ENCODE results near the gene LRRIQ3.

LRRIQ3 gene

GRCh38 chr1:74091371-74091770 is 106.6 kb downstream of the LRRIQ3 start:
- H3K36me3 ChIP-seq (replicated peaks in 1 of 2; ENCODE audit: control insufficient read depth in 2 of 2, insufficient read depth in 2 of 2, low read length in 2 of 2), result no peaks in the 10 kb centered on the region
- no peaks in the 10 kb centered on the region for H3K79me1 ChIP-seq (ENCODE audit: low read depth, low read length)
- no peak overlapping the region for H3K23ac ChIP-seq (ENCODE audit: low read depth, low read length, poor library complexity)
- H2BK5ac ChIP-seq (ENCODE audit: low read length), result no peak overlapping the region
- H3K9me3 ChIP-seq (replicated peaks in 1 of 2; ENCODE audit: control insufficient read depth in 2 of 2, insufficient read depth in 1 of 2, low read depth in 1 of 2, low read length in 2 of 2), result no peaks in the 10 kb centered on the region
- H3K18ac ChIP-seq (ENCODE audit: low read length), result no peak overlapping the region
- H2AK5ac ChIP-seq (ENCODE audit: low read depth, low read length), result no peak overlapping the region
- H4K91ac ChIP-seq (ENCODE audit: low read depth, low read length, poor library complexity), result no peak overlapping the region
- no peaks in the 10 kb centered on the region for H3K27me3 ChIP-seq (ENCODE audit: control insufficient read depth in 3 of 3, insufficient read depth in 3 of 3, low read depth in 1 of 3, low read length in 3 of 3)
- H2BK12ac ChIP-seq (ENCODE audit: low read length), result no peak overlapping the region
- no peak overlapping the region for H2BK15ac ChIP-seq (ENCODE audit: low read length)
- no peak overlapping the region for H2AFZ ChIP-seq (ENCODE audit: low read length)
- no peak overlapping the region for H3K4me2 ChIP-seq (ENCODE audit: insufficient read depth, low read length, poor library complexity, severe bottlenecking)
- no peaks in the 10 kb centered on the region for H3K4me1 ChIP-seq (ENCODE audit: control insufficient read depth in 2 of 2, insufficient read depth in 1 of 2, low read depth in 1 of 2, low read length in 2 of 2)
- no peak for DNase-seq (ENCODE audit: low spot score)
- H3K4ac ChIP-seq (ENCODE audit: low read length), result no peak overlapping the region
- no CpG with 5 or more reads among the region's 1 CpG for WGBS, 2 donors (ENCODE audit: extremely low coverage in 2 of 2, insufficient read length in 2 of 2, insufficient replicate concordance in 1 of 2)
- H3K4me3 ChIP-seq (ENCODE audit: low read length in 2 of 2), result no peak overlapping the region
- H3K9ac ChIP-seq (ENCODE audit: low read depth, low read length, poor library complexity), result no peak overlapping the region
- H3K27ac ChIP-seq (replicated peaks; ENCODE audit: low read length), result no peak overlapping the region
- H4K8ac ChIP-seq (ENCODE audit: low read depth, low read length), result no peak overlapping the region
- no peak overlapping the region for H3K14ac ChIP-seq (ENCODE audit: low read length)
- no peak overlapping the region for H2BK120ac ChIP-seq (ENCODE audit: low read depth, low read length)

GRCh38 chr1:74083128-74083527 is 114.8 kb downstream of the LRRIQ3 start:
- Histone ChIP-seq H3K14ac (ENCODE audit: low read length) (no peak overlapping the region), H3K36me3 (replicated peaks in 1 of 2; ENCODE audit: control insufficient read depth in 2 of 2, insufficient read depth in 2 of 2, low read length in 2 of 2) (no peaks in the 10 kb centered on the region), H3K9me3 (replicated peaks in 1 of 2; ENCODE audit: control insufficient read depth in 2 of 2, insufficient read depth in 1 of 2, low read depth in 1 of 2, low read length in 2 of 2) (no peaks in the 10 kb centered on the region), H3K79me1 (ENCODE audit: low read depth, low read length) (no peaks in the 10 kb centered on the region), H3K27me3 (ENCODE audit: control insufficient read depth in 3 of 3, insufficient read depth in 3 of 3, low read depth in 1 of 3, low read length in 3 of 3) (no peaks in the 10 kb centered on the region), H3K4ac (ENCODE audit: low read length) (no peak overlapping the region), H2BK5ac (ENCODE audit: low read length) (no peak overlapping the region), H2BK15ac (ENCODE audit: low read length) (no peak overlapping the region), H3K4me3 (ENCODE audit: low read length in 2 of 2) (no peak overlapping the region), H4K8ac (ENCODE audit: low read depth, low read length) (no peak overlapping the region), H4K91ac (ENCODE audit: low read depth, low read length, poor library complexity) (no peak overlapping the region), H3K27ac (replicated peaks; ENCODE audit: low read length) (no peak overlapping the region), H3K18ac (ENCODE audit: low read length) (no peak overlapping the region), H2AFZ (ENCODE audit: low read length) (peak overlapping the region; percentile 22), H2AK5ac (ENCODE audit: low read depth, low read length) (no peak overlapping the region), H2BK120ac (ENCODE audit: low read depth, low read length) (no peak overlapping the region), H3K9ac (ENCODE audit: low read depth, low read length, poor library complexity) (no peak overlapping the region), H3K4me2 (ENCODE audit: insufficient read depth, low read length, poor library complexity, severe bottlenecking) (no peak overlapping the region), H3K23ac (ENCODE audit: low read depth, low read length, poor library complexity) (no peak overlapping the region), H3K4me1 (ENCODE audit: control insufficient read depth in 2 of 2, insufficient read depth in 1 of 2, low read depth in 1 of 2, low read length in 2 of 2) (no peaks in the 10 kb centered on the region), H2BK12ac (ENCODE audit: low read length) (no peak overlapping the region)
- no peak for DNase-seq (ENCODE audit: low spot score)
- WGBS, 2 donors (ENCODE audit: extremely low coverage in 2 of 2, insufficient read length in 2 of 2, insufficient replicate concordance in 1 of 2), result no CpG with 5 or more reads among the region's 1 CpG

DNA sequence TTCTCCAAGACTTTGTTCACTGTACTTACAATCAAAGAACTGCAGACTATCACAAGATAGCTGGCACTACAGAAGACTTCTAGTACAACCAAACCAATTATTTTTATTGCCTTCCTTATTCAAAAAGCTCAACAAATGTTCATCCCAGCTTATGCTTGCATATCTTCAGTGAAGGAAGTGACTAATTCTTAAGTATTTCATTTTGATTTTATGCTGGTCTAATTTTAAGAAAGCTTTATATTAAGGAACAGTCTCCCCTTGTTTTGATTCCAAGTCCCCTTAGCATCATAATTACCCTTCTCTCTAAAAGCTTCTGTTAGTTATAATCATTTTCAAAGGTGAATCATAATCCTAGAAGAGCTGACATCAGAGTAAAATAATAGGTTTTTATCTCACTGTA is 132.9 kb downstream of the LRRIQ3 start:
- no peak overlapping the region for H4K8ac ChIP-seq (ENCODE audit: low read depth, low read length)
- no peak overlapping the region for H2BK120ac ChIP-seq (ENCODE audit: low read depth, low read length)
- no peak overlapping the region for H2AK5ac ChIP-seq (ENCODE audit: low read depth, low read length)
- no peaks in the 10 kb centered on the region for H3K36me3 ChIP-seq (replicated peaks in 1 of 2; ENCODE audit: control insufficient read depth in 2 of 2, insufficient read depth in 2 of 2, low read length in 2 of 2)
- DNase-seq (ENCODE audit: low spot score), result no peak
- no peaks in the 10 kb centered on the region for H3K79me1 ChIP-seq (ENCODE audit: low read depth, low read length)
- no peak overlapping the region for H3K4ac ChIP-seq (ENCODE audit: low read length)
- H4K91ac ChIP-seq (ENCODE audit: low read depth, low read length, poor library complexity), result no peak overlapping the region
- H2AFZ ChIP-seq (ENCODE audit: low read length), result no peak overlapping the region
- no peaks in the 10 kb centered on the region for H3K27me3 ChIP-seq (ENCODE audit: control insufficient read depth in 3 of 3, insufficient read depth in 3 of 3, low read depth in 1 of 3, low read length in 3 of 3)
- no peaks in the 10 kb centered on the region for H3K4me1 ChIP-seq (ENCODE audit: control insufficient read depth in 2 of 2, insufficient read depth in 1 of 2, low read depth in 1 of 2, low read length in 2 of 2)
- no peak overlapping the region for H3K4me2 ChIP-seq (ENCODE audit: insufficient read depth, low read length, poor library complexity, severe bottlenecking)
- H3K18ac ChIP-seq (ENCODE audit: low read length), result no peak overlapping the region
- no peak overlapping the region for H3K23ac ChIP-seq (ENCODE audit: low read depth, low read length, poor library complexity)
- H2BK12ac ChIP-seq (ENCODE audit: low read length), result no peak overlapping the region
- no peak overlapping the region for H2BK15ac ChIP-seq (ENCODE audit: low read length)
- H3K9ac ChIP-seq (ENCODE audit: low read depth, low read length, poor library complexity), result no peak overlapping the region
- H3K27ac ChIP-seq (replicated peaks; ENCODE audit: low read length), result no peak overlapping the region
- H3K4me3 ChIP-seq (ENCODE audit: low read length in 2 of 2), result no peak overlapping the region
- no peak overlapping the region for H3K14ac ChIP-seq (ENCODE audit: low read length)
- H2BK5ac ChIP-seq (ENCODE audit: low read length), result no peak overlapping the region
- H3K9me3 ChIP-seq (replicated peaks in 1 of 2; ENCODE audit: control insufficient read depth in 2 of 2, insufficient read depth in 1 of 2, low read depth in 1 of 2, low read length in 2 of 2), result no peaks in the 10 kb centered on the region

DNA sequence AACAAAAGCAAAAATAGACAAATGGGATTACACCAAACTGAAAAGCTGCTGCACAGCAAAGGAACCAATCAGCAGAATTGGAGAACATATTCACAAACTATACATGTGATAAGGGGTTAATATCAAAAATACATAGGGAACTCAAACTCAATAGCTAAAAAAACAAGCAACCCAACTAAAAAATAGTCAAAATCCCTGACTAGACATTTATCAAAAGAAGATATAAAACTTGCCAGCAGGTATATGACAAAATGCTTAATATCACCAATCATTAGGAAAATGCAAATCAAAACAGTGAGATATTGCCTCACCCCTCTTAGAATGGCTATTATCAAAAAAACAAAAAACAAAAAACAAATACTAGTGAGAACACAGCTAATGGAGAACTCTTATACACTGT is 140.3 kb downstream of the LRRIQ3 start:
- Histone ChIP-seq H3K18ac (ENCODE audit: low read length) (no peak overlapping the region), H3K23ac (ENCODE audit: low read depth, low read length, poor library complexity) (no peak overlapping the region), H3K4me1 (ENCODE audit: control insufficient read depth in 2 of 2, insufficient read depth in 1 of 2, low read depth in 1 of 2, low read length in 2 of 2) (no peaks in the 10 kb centered on the region), H2AFZ (ENCODE audit: low read length) (no peak overlapping the region), H3K4me3 (ENCODE audit: low read length in 2 of 2) (no peak overlapping the region), H4K8ac (ENCODE audit: low read depth, low read length) (no peak overlapping the region), H3K14ac (ENCODE audit: low read length) (no peak overlapping the region), H3K9ac (ENCODE audit: low read depth, low read length, poor library complexity) (no peak overlapping the region), H3K9me3 (replicated peaks in 1 of 2; ENCODE audit: control insufficient read depth in 2 of 2, insufficient read depth in 1 of 2, low read depth in 1 of 2, low read length in 2 of 2) (no peaks in the 10 kb centered on the region), H2BK12ac (ENCODE audit: low read length) (no peak overlapping the region), H2BK15ac (ENCODE audit: low read length) (no peak overlapping the region), H2BK120ac (ENCODE audit: low read depth, low read length) (no peak overlapping the region), H3K36me3 (replicated peaks in 1 of 2; ENCODE audit: control insufficient read depth in 2 of 2, insufficient read depth in 2 of 2, low read length in 2 of 2) (no peaks in the 10 kb centered on the region), H4K91ac (ENCODE audit: low read depth, low read length, poor library complexity) (no peak overlapping the region), H3K27me3 (ENCODE audit: control insufficient read depth in 3 of 3, insufficient read depth in 3 of 3, low read depth in 1 of 3, low read length in 3 of 3) (no peaks in the 10 kb centered on the region), H3K27ac (replicated peaks; ENCODE audit: low read length) (no peak overlapping the region), H3K79me1 (ENCODE audit: low read depth, low read length) (no peaks in the 10 kb centered on the region), H3K4ac (ENCODE audit: low read length) (no peak overlapping the region), H3K4me2 (ENCODE audit: insufficient read depth, low read length, poor library complexity, severe bottlenecking) (no peak overlapping the region), H2BK5ac (ENCODE audit: low read length) (no peak overlapping the region), H2AK5ac (ENCODE audit: low read depth, low read length) (no peak overlapping the region)
- DNase-seq (ENCODE audit: low spot score), result no peak

Data from neuronal stem cell (in vitro differentiated cells).